Cortex of kidney (tissue), 1 donor: Measurements from ENCODE around the gene NAA50.

ENCODE experiments used
- DNase-seq: peaks from one replicate; lab custom pipeline; 2025; lab: John Stamatoyannopoulos, UW

The NAA50 gene

DNA sequence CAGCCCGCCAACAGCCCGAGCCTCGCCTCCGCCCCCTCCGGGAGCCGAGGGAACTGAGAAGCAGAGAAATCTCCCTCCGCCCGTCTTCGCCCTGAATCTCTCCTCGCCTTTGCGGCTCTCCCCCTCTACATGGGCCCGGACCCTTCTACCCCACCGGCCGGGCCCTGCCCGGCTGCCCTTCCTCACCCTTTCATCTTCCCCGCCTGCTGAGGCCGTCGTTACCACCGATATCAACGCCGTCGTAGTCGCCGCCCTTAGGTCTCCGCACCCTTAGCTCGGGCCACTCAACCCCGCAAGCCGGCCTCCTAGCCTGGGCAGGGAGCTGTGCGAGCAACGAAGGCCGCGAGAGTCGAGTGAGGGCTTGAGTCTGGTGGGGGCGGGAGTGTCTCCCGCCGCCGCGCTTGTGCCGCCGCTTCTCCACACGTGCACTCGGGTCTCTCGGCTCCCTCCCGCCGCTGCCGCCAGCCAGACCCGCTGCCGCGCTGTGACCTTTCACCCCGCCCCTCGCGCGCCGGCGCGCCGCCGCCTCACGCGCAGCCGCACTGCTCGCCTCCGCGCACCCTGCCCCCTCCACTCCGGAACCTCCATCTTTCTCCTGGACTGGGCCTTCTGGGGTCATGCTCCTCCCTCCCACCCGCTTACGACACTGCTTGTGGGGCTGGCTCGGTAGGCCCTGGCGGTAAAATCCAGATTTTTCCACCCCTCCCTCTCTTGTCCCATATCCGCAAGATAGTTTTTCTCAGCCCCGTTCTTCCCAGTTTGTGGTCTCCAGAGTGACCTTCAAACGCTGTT lies at the start of gene NAA50:
Gene NAA50, minus strand, starts transcription at position 494 of the 792 bp plus-strand sequence. Its CDS starts 300 bp downstream, at position 194.
- DNase-seq, result peak; percentile 52

DNA sequence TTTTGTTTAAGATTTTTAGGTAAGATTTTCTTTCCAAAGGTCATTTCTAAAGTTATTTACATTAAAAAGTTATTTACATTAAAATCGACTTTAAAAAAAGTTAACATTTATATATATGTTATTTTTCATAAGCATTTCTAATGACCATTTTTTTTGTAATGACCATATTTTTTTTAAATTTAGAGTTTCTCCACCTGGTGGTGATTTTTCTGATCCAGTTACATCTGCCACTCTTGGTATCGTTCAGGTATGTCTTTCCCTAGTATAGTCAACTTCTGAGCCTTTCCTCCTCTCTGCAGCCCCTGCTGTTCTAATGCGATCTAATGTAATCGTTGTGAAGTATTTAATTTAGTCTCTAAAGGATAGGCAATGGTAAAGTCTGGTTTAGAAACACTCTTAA lies 49.6 kb upstream of the NAA50 start:
- DNase-seq, result no peak

DNA sequence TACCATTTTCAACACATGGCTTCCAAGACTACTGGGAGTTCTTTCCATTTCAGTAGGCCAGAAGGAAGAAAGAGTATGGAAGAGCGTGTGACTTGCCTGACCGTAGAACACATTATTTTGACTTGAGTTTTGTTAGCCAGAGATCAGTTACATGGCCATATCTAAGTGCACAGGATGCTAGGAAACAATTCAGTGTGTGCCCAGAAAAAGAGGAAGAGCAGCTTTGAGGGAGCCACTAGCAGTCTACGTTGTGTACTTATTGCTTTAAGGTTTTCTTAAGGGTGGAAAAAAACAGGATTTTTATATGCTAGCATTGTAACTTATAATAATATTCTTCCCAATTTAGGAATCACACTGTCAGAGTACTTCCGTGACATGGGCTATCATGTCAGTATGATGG lies 48.5 kb upstream of the NAA50 start:
- no peak for DNase-seq

DNA sequence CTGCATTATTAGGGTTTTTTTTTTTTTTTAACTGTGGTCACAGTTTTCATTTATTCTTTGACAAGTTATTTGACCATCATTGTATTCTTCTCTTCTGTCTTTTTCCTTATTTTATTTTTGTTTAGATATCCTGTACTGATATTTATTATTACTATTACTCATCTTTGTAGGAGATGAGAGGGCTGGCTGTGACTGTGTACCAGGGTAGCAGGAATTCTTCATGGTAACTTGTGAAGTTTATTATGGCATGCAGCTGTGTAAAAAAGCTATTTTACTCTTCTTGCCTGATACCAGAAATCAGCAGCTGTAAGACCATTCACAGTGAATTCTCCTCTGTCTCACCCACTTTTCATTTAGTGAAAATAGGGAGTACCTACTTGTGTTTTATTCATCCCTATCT lies 45.3 kb upstream of the NAA50 start:
- no peak for DNase-seq

- DNase-seq, result no peak
Measured at GRCh38 chr3:113783980-113784379, 37.9 kb upstream of the NAA50 start.

DNA sequence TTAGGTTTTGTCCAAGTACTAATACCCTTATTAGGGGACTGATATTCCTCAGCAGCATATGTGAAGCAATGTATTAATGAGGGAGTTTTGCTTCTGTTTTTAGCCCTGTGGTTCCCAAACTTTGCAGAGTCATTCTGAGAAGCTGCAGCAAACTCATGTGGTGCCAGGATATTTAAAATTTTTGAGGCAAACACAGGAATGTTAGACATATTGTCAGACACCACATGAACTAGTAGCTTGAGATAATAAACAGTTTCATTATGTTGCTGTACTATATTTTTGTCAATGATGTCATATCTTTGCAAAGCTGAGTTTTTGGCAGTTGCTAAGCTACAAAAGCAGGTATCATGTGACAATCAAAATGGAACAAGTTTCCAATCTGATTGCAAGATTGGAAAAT lies 37.4 kb upstream of the NAA50 start:
- no peak for DNase-seq

- no peak for DNase-seq
Measured at GRCh38 chr3:113776564-113776963, 30.5 kb upstream of the NAA50 start.

GRCh38 chr3:113775516-113775915 lies 29.5 kb upstream of the NAA50 start:
- DNase-seq, result no peak

DNA sequence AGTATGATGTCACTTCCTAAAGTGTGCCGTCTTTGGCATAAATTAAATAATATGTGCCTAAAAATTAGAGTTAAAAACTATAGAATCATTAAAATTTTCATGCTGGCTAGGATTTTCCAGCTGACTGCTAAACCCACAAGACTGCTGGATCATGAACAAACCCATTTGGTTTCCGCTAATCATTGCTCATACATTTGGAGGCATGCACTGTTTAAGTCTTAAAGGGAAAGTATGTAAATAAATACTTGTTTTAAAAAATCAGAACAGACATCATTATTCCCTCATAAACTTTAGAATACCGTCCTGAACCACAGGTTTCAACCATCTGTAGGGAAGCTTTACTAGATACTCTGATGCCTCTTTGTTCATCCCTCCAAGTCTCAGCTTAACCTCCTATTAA lies 27.3 kb upstream of the NAA50 start:
- DNase-seq, result no peak

DNA sequence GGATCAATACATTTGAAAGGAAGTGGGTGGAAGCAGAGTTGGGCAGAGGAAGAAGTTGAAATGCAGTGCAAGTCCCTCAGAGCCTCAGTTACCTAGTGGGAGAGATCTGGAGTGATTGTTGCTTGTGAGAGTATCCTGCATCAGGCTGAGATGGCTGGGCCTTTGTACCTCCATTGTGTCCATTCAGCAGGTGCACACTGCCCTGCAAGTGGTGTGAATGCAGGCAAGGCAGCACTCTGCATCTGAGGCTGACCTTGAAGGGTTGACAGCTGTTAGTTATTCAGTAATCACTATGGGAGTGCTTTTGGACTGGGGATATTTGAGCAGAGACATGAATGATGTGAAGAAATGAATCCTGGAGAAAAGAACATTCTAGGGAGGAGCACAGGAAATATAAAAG lies 25.9 kb upstream of the NAA50 start:
- DNase-seq, result no peak

DNA sequence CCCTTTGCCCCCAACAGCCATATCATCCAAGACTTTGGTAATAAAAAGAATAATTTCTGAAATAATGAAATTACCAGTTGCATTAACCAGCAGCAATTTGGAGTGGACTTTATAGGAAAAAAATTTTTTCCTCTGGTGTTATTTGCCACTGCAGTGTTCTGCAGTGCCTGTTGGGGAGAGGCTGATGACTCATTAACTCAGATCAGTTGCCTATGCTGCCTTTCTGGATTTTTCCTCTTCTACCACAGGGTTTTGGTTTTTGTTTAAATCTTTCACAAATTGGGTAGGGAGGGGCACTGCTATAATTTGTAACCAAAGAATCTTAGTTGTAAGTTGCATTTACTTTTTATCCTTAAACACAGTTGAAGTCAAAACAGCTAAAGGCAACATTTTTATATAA lies 23.5 kb upstream of the NAA50 start:
- no peak for DNase-seq

GRCh38 chr3:113764698-113765097 lies 18.6 kb upstream of the NAA50 start:
- no peak for DNase-seq

GRCh38 chr3:113758389-113759024 lies 12.5 kb upstream of the NAA50 start:
- DNase-seq, result no peak

DNA sequence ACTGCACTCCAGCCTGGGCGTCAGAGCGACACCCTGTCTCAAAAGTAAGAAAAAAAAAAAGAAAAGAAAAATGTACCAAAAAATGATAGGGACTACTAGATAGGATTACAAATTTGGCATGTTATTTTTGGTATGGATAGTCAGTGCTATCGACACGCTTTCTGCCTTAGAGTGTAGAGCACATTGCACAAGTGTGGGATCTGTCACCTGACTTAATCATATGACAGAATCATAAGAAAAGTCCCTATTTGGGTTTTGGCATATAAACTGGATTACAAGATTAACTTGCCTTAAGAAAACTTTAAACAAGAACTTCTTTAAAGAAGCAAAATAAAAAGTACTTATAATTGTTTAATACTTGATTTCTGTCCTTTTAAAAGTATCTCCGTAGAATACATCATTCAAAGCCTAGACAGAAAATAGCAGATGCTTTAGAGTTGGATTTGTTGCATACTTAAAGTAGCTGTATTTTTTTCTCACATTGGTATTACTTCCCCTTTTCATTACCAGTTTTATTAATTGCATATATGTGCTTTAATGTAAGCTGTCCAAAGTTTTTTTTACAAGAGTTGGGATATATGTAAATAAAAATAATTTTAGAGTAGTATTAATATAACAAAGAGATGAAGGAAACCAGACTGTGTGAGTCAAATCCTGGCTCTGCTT lies 8.6 kb upstream of the NAA50 start:
- DNase-seq, result no peak

DNA sequence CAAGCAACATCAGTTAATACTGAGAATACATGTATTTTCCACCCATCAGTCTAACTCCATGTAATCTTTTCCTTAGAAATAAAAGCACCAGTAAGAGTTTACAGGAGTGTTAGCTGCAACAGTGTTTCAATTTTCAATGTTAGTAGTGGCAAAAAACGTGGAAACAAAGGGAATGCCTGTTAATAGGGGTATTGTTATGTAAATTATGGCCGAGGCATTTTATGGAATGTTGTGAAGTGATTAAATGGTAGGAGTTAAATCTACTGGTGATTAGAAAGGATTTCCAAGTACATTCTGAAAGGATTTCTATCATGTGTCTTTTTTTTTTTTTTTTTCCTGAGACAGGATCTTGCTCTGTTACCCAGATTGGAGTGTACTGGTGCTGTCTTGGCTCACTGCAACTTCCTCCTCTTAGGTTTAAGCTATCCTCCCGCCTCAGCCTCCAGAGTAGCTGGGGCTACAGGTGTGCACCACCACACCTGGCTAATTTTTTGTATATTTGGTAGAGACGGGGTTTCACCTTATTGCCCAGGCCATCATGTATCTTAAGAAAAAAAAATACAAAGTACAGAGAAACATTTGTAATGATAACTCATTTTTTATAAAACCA lies 7.4 kb upstream of the NAA50 start:
- DNase-seq, result no peak

- DNase-seq, result no peak
Measured at GRCh38 chr3:113751141-113751540, 5.1 kb upstream of the NAA50 start.

GRCh38 chr3:113747283-113748046 lies 1.4 kb upstream of the NAA50 start:
- no peak for DNase-seq

GRCh38 chr3:113746548-113747282 lies 666 bp upstream of the NAA50 start, which contains the start of gene ATP6V1A:
ATP6V1A (plus strand) TSS chr3:113747035; CDS start chr3:113778754, 31,719 bp downstream.
- no peak for DNase-seq

- DNase-seq, result no peak
Measured at GRCh38 chr3:113744941-113745755, 901 bp downstream of the NAA50 start.

- DNase-seq, result no peak
Measured at GRCh38 chr3:113743006-113743630, 2.9 kb downstream of the NAA50 start.
